SK-N-SH (cell line): ENCODE measurements around the gene MYPOP. TPM values are rescaled to one million over a fixed set of nuclear protein-coding genes. Genes with fewer than 3 reads are reported as not detected.
A peak's percentile ranks its signal among the peaks of the same experiment; 100 is the strongest.

Experiments
- CTCF ChIA-PET: fragments of 300-600, 350-600 bp; formaldehyde crosslinking; extraction: SDS; loops from one replicate; lab custom pipeline; 2021; lab: Yijun Ruan, JAX
- POLR2A ChIA-PET: fragments of 350-600 bp; sonication (Branson Sonifier 250); formaldehyde crosslinking; extraction: SDS; loops from one replicate; lab custom pipeline; 2020; ENCODE audit warnings: antibody characterized with exemption, inconsistent platforms; lab: Yijun Ruan, JAX
- DNase-seq: peaks from one replicate; pipeline ENCODE4 v3.0.0; 2012
- H2AFZ ChIP-seq: fragments of 200-600 bp; sonication (generic); 2 replicates; pipeline ENCODE4 v1.8.1; 2016; ENCODE audit warnings: antibody characterized with exemption, mild to moderate bottlenecking, low read depth
- H3F3A ChIP-seq: fragments of 200-600 bp; sonication (generic); replicated peaks from 2 replicates; pipeline ENCODE3; 2016; ENCODE audit warnings: antibody characterized with exemption, mild to moderate bottlenecking; ENCODE audit not compliant: insufficient read depth
- H3K27ac ChIP-seq, 2 experiments: fragments of 200-500 bp in 1 of 2; fragments of 200-600 bp in 1 of 2; sonication (Bioruptor generic) in 1 of 2; sonication (generic), shearing (Covaris generic) in 1 of 2; 2 replicates each; pipeline versions ENCODE4 v1.5.1 to v1.6.1; 2014 to 2016; ENCODE audit warnings: low read depth in 2 of 2, inconsistent platforms in 1 of 2, low read length in 1 of 2, mild to moderate bottlenecking in 1 of 2, mixed read lengths in 1 of 2
- H3K27me3 ChIP-seq: fragments of 200-600 bp; sonication (generic), shearing (Covaris generic); 2 replicates; pipeline ENCODE4 v1.6.1; 2016; ENCODE audit warnings: mixed run types; ENCODE audit not compliant: insufficient read depth
- H3K36me3 ChIP-seq, 2 experiments: fragments of 200-500 bp in 1 of 2; fragments of 200-600 bp in 1 of 2; sonication (Bioruptor generic) in 1 of 2; sonication (generic) in 1 of 2; replicated peaks in 1 of 2; 2 replicates each; pipeline versions ENCODE3 to v1.5.1; 2014 to 2016; ENCODE audit warnings: low read length in 1 of 2, mild to moderate bottlenecking in 1 of 2; ENCODE audit not compliant: insufficient read depth in 2 of 2, control insufficient read depth in 1 of 2
- H3K4me1 ChIP-seq, 2 experiments: fragments of 200-500 bp in 1 of 2; fragments of 200-600 bp in 1 of 2; sonication (Bioruptor generic) in 1 of 2; sonication (generic), shearing (Covaris generic) in 1 of 2; 2 replicates each; pipeline versions ENCODE4 v1.5.1 to v1.6.1; 2014 to 2016; ENCODE audit warnings: low read depth in 1 of 2, low read length in 1 of 2, mixed run types in 1 of 2; ENCODE audit not compliant: insufficient read depth in 2 of 2, control insufficient read depth in 1 of 2
- H3K4me2 ChIP-seq: fragments of 200-600 bp; sonication (generic), shearing (Covaris generic); 2 replicates; pipeline ENCODE4 v1.6.1; 2017; ENCODE audit warnings: mixed run types
- H3K4me3 ChIP-seq, 2 experiments: fragments of 200-500 bp in 1 of 2; fragments of 200-600 bp in 1 of 2; sonication (Bioruptor generic) in 1 of 2; sonication (generic), shearing (Covaris generic) in 1 of 2; 2 replicates each; pipeline versions ENCODE4 v1.5.1 to v1.8.1; 2014 to 2016; ENCODE audit warnings: low read depth in 2 of 2, inconsistent platforms in 1 of 2, low read length in 1 of 2, mild to moderate bottlenecking in 1 of 2, mixed read lengths in 1 of 2, moderate library complexity in 1 of 2
- H3K79me2 ChIP-seq: fragments of 200-600 bp; sonication (generic); 2 replicates; pipeline ENCODE4 v1.8.1; 2017; ENCODE audit warnings: mild to moderate bottlenecking; ENCODE audit not compliant: insufficient read depth
- H3K9ac ChIP-seq: fragments of 200-600 bp; sonication (generic); 2 replicates; pipeline ENCODE4 v1.6.1; 2017; ENCODE audit warnings: mixed run types
- H3K9me2 ChIP-seq: fragments of 200-600 bp; sonication (generic); 2 replicates; pipeline ENCODE4 v1.6.1; 2017; ENCODE audit warnings: mixed run types
- H3K9me3 ChIP-seq: fragments of 200-600 bp; sonication (generic); 2 replicates; pipeline ENCODE4 v1.6.1; 2017; ENCODE audit warnings: mixed run types, mild to moderate bottlenecking, moderate library complexity
- H4K20me1 ChIP-seq: fragments of 200-600 bp; sonication (generic); 2 replicates; pipeline ENCODE4 v1.6.1; 2017; ENCODE audit warnings: mild to moderate bottlenecking, mixed run types; ENCODE audit not compliant: insufficient read depth
- CHD2 ChIP-seq: fragments of 150-350 bp; IDR thresholded peaks from 2 replicates; pipeline ENCODE4 v1.6.1; 2018; ENCODE audit warnings: low read length; ENCODE audit not compliant: partially characterized antibody
- CTCF ChIP-seq: fragments of 200-600 bp; sonication (generic); IDR thresholded peaks from 2 replicates; pipeline ENCODE4 v1.6.1; 2017; ENCODE audit warnings: antibody characterized with exemption, mild to moderate bottlenecking, moderate library complexity
- EP300 ChIP-seq, 2 experiments: IDR thresholded peaks; 2 replicates each; pipeline versions ENCODE4 v1.4.0 to v1.6.1; 2012; ENCODE audit warnings: borderline replicate concordance in 1 of 2, low read depth in 1 of 2, low read length in 1 of 2
- EZH2phosphoT487 ChIP-seq: fragments of 200-600 bp; sonication (generic); IDR thresholded peaks from 2 replicates; pipeline ENCODE4 v1.6.1; 2017; ENCODE audit warnings: low read depth, mixed run types, mild to moderate bottlenecking, antibody characterized with exemption, moderate library complexity, borderline replicate concordance
- FOSL2 ChIP-seq: IDR thresholded peaks from 2 replicates; pipeline ENCODE4 v1.4.0; 2012; ENCODE audit warnings: low read depth, mild to moderate bottlenecking, moderate library complexity, borderline replicate concordance
- FOXM1 ChIP-seq: IDR thresholded peaks from 2 replicates; pipeline ENCODE4 v1.4.0; 2012; ENCODE audit warnings: low read depth, mild to moderate bottlenecking
- IRF3 ChIP-seq: fragments of 150-350 bp; IDR thresholded peaks from 2 replicates; pipeline ENCODE4 v1.6.1; 2016; ENCODE audit warnings: mild to moderate bottlenecking, low read depth, low read length
- JUND ChIP-seq: IDR thresholded peaks from 2 replicates; pipeline ENCODE4 v1.4.0; 2012
- MAX ChIP-seq: IDR thresholded peaks from 2 replicates; pipeline ENCODE4 v1.4.0; 2012; ENCODE audit warnings: low read depth
- MEF2A ChIP-seq: IDR thresholded peaks from 2 replicates; pipeline ENCODE4 v1.4.0; 2012; ENCODE audit warnings: low read depth, borderline replicate concordance
- MXI1 ChIP-seq: IDR thresholded peaks from 2 replicates; pipeline ENCODE4 v1.6.1; 2012; ENCODE audit warnings: mild to moderate bottlenecking, low read depth, low read length, improper control_type of control experiment
- NFIC ChIP-seq: IDR thresholded peaks from 2 replicates; pipeline ENCODE4 v1.4.0; 2012; ENCODE audit warnings: borderline replicate concordance
- NRF1 ChIP-seq: IDR thresholded peaks from 2 replicates; pipeline ENCODE4 v1.6.1; 2012; ENCODE audit warnings: low read depth, mild to moderate bottlenecking, low read length
- PBX3 ChIP-seq: IDR thresholded peaks from 2 replicates; pipeline ENCODE4; 2012
- SIN3A ChIP-seq: IDR thresholded peaks from 2 replicates; pipeline ENCODE4 v1.6.1; 2012; ENCODE audit warnings: low read depth, mild to moderate bottlenecking, low read length, moderate library complexity, borderline replicate concordance
- TAF1 ChIP-seq: IDR thresholded peaks from 2 replicates; pipeline ENCODE4 v1.6.1; 2012; ENCODE audit warnings: low read depth, mild to moderate bottlenecking, low read length, moderate library complexity, borderline replicate concordance
- TCF12 ChIP-seq: IDR thresholded peaks from 2 replicates; pipeline ENCODE4 v1.4.0; 2012
- USF1 ChIP-seq: IDR thresholded peaks from 2 replicates; pipeline ENCODE4 v1.4.0; 2012; ENCODE audit warnings: low read depth, borderline replicate concordance
- USF2 ChIP-seq: fragments of 150-350 bp; IDR thresholded peaks from 2 replicates; pipeline ENCODE4 v1.6.1; 2017; ENCODE audit warnings: antibody characterized with exemption, low read length, low read depth, borderline replicate concordance
- WGBS: methylation state at CpG from one replicate; pipeline ENCODE4 v1.1.6; 2017; ENCODE audit warnings: low lambda C conversion rate; 5-methylcytosine and 5-hydroxymethylcytosine counted together
- polyA plus RNA-seq, 3 experiments: library from polyadenylated mRNA; depleted of rRNA; stranded (reverse); fragments of >200 nt; gene quantifications; 2 replicates each; pipeline ENCODE4 v1.2.3, GENCODE V29; 2012

Gene MYPOP
- polyA plus RNA-seq, 1 of the 3 experiments (the other 2 are of a cell fraction), result 5.1 TPM

GRCh38 chr19:45848922-45849321 is 53.5 kb downstream of the MYPOP start:
- no peaks in the 10 kb centered on the region for H3K4me1 ChIP-seq
- H3K79me2 ChIP-seq, result no peaks in the 10 kb centered on the region; the same call in 1 of the 2 replicates
- CTCF ChIA-PET, result interaction anchor here (0.8 to 5.9 kb wide), 8 partner anchors 9 to 167 kb away, joined by 3 to 35 read pairs (median 4); partner anchors contain the start of genes FOXA3 and SYMPK
- H2AFZ ChIP-seq, result no peak overlapping the region
- H3K27ac ChIP-seq, result no peak overlapping the region
- no peaks in the 10 kb centered on the region for H4K20me1 ChIP-seq
- no peak overlapping the region for H3K4me2 ChIP-seq
- no peaks in the 10 kb centered on the region for H3F3A ChIP-seq
- no peaks in the 10 kb centered on the region for H3K27me3 ChIP-seq
- peaks cover 68 to 70% of the 10 kb centered on the region in 2 experiments for H3K36me3 ChIP-seq
- 94% methylated on average over 4 of the region's 4 CpGs for WGBS
- no peak for DNase-seq
- no peaks in the 10 kb centered on the region for H3K9me2 ChIP-seq
- H3K4me3 ChIP-seq, result no peak overlapping the region
- no peak for TF ChIP-seq JUND
- no peak for TF ChIP-seq FOSL2
- TF ChIP-seq CTCF, result peak; percentile 41
- TF ChIP-seq MXI1, result no peak
- no peak for TF ChIP-seq TAF1
- no peak for TF ChIP-seq NRF1
- POLR2A ChIA-PET, result interaction anchor here (0.6 kb wide), 1 partner anchor 11 kb away, joined by 5 read pairs; no protein-coding TSS in a partner anchor
- H3K9me3 ChIP-seq, result no peaks in the 10 kb centered on the region
- no peak overlapping the region for H3K9ac ChIP-seq

- no peaks in the 10 kb centered on the region for H3K4me1 ChIP-seq
- H3K9me3 ChIP-seq, result no peaks in the 10 kb centered on the region
- no peaks in the 10 kb centered on the region for H3K27me3 ChIP-seq
- ChIA-PET CTCF (interaction anchor here (1.3 to 5.9 kb wide), 3 partner anchors 16 to 30 kb away, joined by 3 to 35 read pairs (median 21); partner anchors contain the start of genes FOXA3 and SYMPK), POLR2A (no interaction called here)
- no peak overlapping the region for H3K27ac ChIP-seq
- no peak overlapping the region for H3K9ac ChIP-seq
- H3K4me2 ChIP-seq, result no peak overlapping the region
- no peak overlapping the region for H3K4me3 ChIP-seq
- no peaks in the 10 kb centered on the region; the same call in 1 of the 2 replicates for H3K79me2 ChIP-seq
- 96% methylated on average over 13 of the region's 13 CpGs for WGBS
- no peaks in the 10 kb centered on the region for H4K20me1 ChIP-seq
- no peak for DNase-seq
- H2AFZ ChIP-seq, result no peak overlapping the region
- peaks cover 71 to 72% of the 10 kb centered on the region in 2 experiments for H3K36me3 ChIP-seq
- H3F3A ChIP-seq, result no peaks in the 10 kb centered on the region
- H3K9me2 ChIP-seq, result no peaks in the 10 kb centered on the region
- TF ChIP-seq USF2, result no peak
- TF ChIP-seq TCF12, result no peak
- TF ChIP-seq PBX3, result no peak
- no peak for TF ChIP-seq IRF3
- TF ChIP-seq EP300 (IDR thresholded peaks at IDR 0.05; ENCODE audit: borderline replicate concordance in 1 of 2, low read depth in 1 of 2, low read length in 1 of 2), result no peak
- TF ChIP-seq EZH2phosphoT487, result no peak
- TF ChIP-seq MAX, result no peak
- no peak for TF ChIP-seq MEF2A
- no peak for TF ChIP-seq NFIC
- no peak for TF ChIP-seq USF1
- no peak for TF ChIP-seq SIN3A
- no peak for TF ChIP-seq CHD2
- TF ChIP-seq FOXM1, result no peak
- TF ChIP-seq CTCF, result no peak
Observed at GRCh38 chr19:45847663-45848062, 54.8 kb downstream of the MYPOP start.
